Subcutaneous abdominal adipose tissue (tissue), 5 donors: ENCODE measurements around the gene IKBKE.

Experiments used
- H3K27ac ChIP-seq: one replicate; pipeline ENCODE4 v1.7.0; 2013; ENCODE audit warnings: low read depth, mild to moderate bottlenecking, inconsistent platforms, low read length, moderate library complexity
- H3K27me3 ChIP-seq, 5 donors: one replicate each; pipeline ENCODE4 v1.7.0; 2013; ENCODE audit warnings: low read length in 5 of 5, inconsistent platforms in 1 of 5; ENCODE audit not compliant: control insufficient read depth in 5 of 5, insufficient read depth in 4 of 5
- H3K36me3 ChIP-seq, 5 donors: one replicate each; pipeline ENCODE4 v1.7.0; 2013; ENCODE audit warnings: low read length in 5 of 5; ENCODE audit not compliant: control insufficient read depth in 5 of 5, insufficient read depth in 5 of 5
- H3K4me1 ChIP-seq, 5 donors: one replicate each; pipeline ENCODE4 v1.7.0; 2013; ENCODE audit warnings: low read length in 5 of 5, mild to moderate bottlenecking in 3 of 5, moderate library complexity in 1 of 5; ENCODE audit not compliant: control insufficient read depth in 5 of 5, insufficient read depth in 5 of 5
- H3K4me3 ChIP-seq, 5 donors: one replicate each; pipeline ENCODE4 v1.7.0; 2013; ENCODE audit warnings: low read length in 5 of 5, low read depth in 1 of 5
- H3K9ac ChIP-seq, 5 donors: one replicate each; pipeline ENCODE4 v1.7.0; 2013; ENCODE audit warnings: low read length in 5 of 5, mild to moderate bottlenecking in 4 of 5, moderate library complexity in 3 of 5
- H3K9me3 ChIP-seq, 5 donors: one replicate each; pipeline ENCODE4 v1.7.0; 2013; ENCODE audit warnings: low read length in 5 of 5; ENCODE audit not compliant: control insufficient read depth in 5 of 5
- donor health status: healthy.
- donor health status: healthy.
- donor health status: healthy.
- donor health status: healthy.
- donor health status: healthy.

IKBKE gene

GRCh38 chr1:206508130-206508889 lies 38.0 kb downstream of the IKBKE start:
- Histone ChIP-seq H3K36me3 (no peaks in the 10 kb centered on the region), H3K27ac (no peak overlapping the region), H3K9me3 (no peaks in the 10 kb centered on the region), H3K9ac (peak overlapping the region in 3 of 5 donors; percentile 13 to 32 (median 23)), H3K4me1 (peaks cover 10 to 55% (median 48%) of the 10 kb centered on the region in 5 donors), H3K4me3 (peak overlapping the region; percentile 41 to 77 (median 66)), H3K27me3 (peaks cover 0 to 24% (median 9%) of the 10 kb centered on the region in 5 donors)

- H3K4me1 ChIP-seq: peaks cover 7 to 55% (median 48%) of the 10 kb centered on the region in 5 donors
- no peak overlapping the region for H3K27ac ChIP-seq
- no peaks in the 10 kb centered on the region for H3K36me3 ChIP-seq
- H3K27me3 ChIP-seq: peaks cover 0 to 24% (median 9%) of the 10 kb centered on the region in 5 donors
- no peak overlapping the region for H3K9ac ChIP-seq
- H3K9me3 ChIP-seq: no peaks in the 10 kb centered on the region
- peak overlapping the region in 4 of 5 donors; percentile 10 to 61 (median 28) for H3K4me3 ChIP-seq
Observed at GRCh38 chr1:206508956-206509355, 38.7 kb downstream of the IKBKE start.

- Histone ChIP-seq H3K4me1 (peaks cover 5 to 52% (median 46%) of the 10 kb centered on the region in 5 donors), H3K4me3 (peak overlapping the region in 1 of 5 donors; percentile 61), H3K27me3 (peaks cover 0 to 22% (median 9%) of the 10 kb centered on the region in 5 donors), H3K36me3 (no peaks in the 10 kb centered on the region), H3K9me3 (no peaks in the 10 kb centered on the region), H3K27ac (no peak overlapping the region), H3K9ac (no peak overlapping the region)
Observed at GRCh38 chr1:206509612-206510257, 39.5 kb downstream of the IKBKE start.

- no peaks in the 10 kb centered on the region for H3K9me3 ChIP-seq
- H3K4me3 ChIP-seq: no peak overlapping the region
- H3K4me1 ChIP-seq: peaks cover 6 to 49% (median 44%) of the 10 kb centered on the region in 5 donors
- H3K9ac ChIP-seq: no peak overlapping the region
- H3K27ac ChIP-seq: no peak overlapping the region
- H3K27me3 ChIP-seq: peaks cover 0 to 22% (median 9%) of the 10 kb centered on the region in 5 donors
- no peaks in the 10 kb centered on the region for H3K36me3 ChIP-seq
Observed at GRCh38 chr1:206510371-206510770, 40.1 kb downstream of the IKBKE start.

- H3K9ac ChIP-seq: no peak overlapping the region
- H3K36me3 ChIP-seq: no peaks in the 10 kb centered on the region
- H3K27ac ChIP-seq: no peak overlapping the region
- no peaks in the 10 kb centered on the region for H3K9me3 ChIP-seq
- H3K4me1 ChIP-seq: peaks cover 6 to 44% (median 40%) of the 10 kb centered on the region in 5 donors
- peaks cover 0 to 16% (median 9%) of the 10 kb centered on the region in 5 donors for H3K27me3 ChIP-seq
- H3K4me3 ChIP-seq: no peak overlapping the region
Observed at GRCh38 chr1:206511362-206512057, 41.2 kb downstream of the IKBKE start.

GRCh38 chr1:206512058-206512850 lies 42.0 kb downstream of the IKBKE start:
- Histone ChIP-seq H3K4me3 (no peak overlapping the region), H3K9ac (no peak overlapping the region), H3K27ac (no peak overlapping the region), H3K36me3 (no peaks in the 10 kb centered on the region), H3K4me1 (peaks cover 6 to 38% (median 35%) of the 10 kb centered on the region in 5 donors), H3K27me3 (peaks cover 0 to 16% (median 9%) of the 10 kb centered on the region in 5 donors), H3K9me3 (no peaks in the 10 kb centered on the region)

GRCh38 chr1:206512851-206513180 lies 42.5 kb downstream of the IKBKE start:
- H3K4me3 ChIP-seq: no peak overlapping the region
- peaks cover 0 to 15% (median 9%) of the 10 kb centered on the region in 5 donors for H3K27me3 ChIP-seq
- no peak overlapping the region for H3K9ac ChIP-seq
- H3K9me3 ChIP-seq: no peaks in the 10 kb centered on the region
- no peak overlapping the region for H3K27ac ChIP-seq
- H3K36me3 ChIP-seq: no peaks in the 10 kb centered on the region
- H3K4me1 ChIP-seq: peaks cover 6 to 36% (median 33%) of the 10 kb centered on the region in 5 donors

GRCh38 chr1:206513312-206514111 lies 43.2 kb downstream of the IKBKE start:
- Histone ChIP-seq H3K4me1 (peaks cover 6 to 29% (median 26%) of the 10 kb centered on the region in 5 donors), H3K9ac (no peak overlapping the region), H3K36me3 (no peaks in the 10 kb centered on the region), H3K27me3 (peaks cover 0 to 8% (median 5%) of the 10 kb centered on the region in 5 donors), H3K27ac (peak overlapping the region; percentile 29), H3K4me3 (peak overlapping the region in 1 of 5 donors; percentile 12), H3K9me3 (no peaks in the 10 kb centered on the region)
